ENCODE measurements around the gene EEF2.
A peak's percentile ranks its signal among the peaks of the same experiment; 100 is the strongest.
"Not testable (repeated sequence)": the region's sequence is repeated elsewhere in the genome, so short reads cannot be mapped to it uniquely, and the experiment has no call there.

The EEF2 gene

GRCh38 chr19:4014541-4015491 is 29.6 kb upstream of the EEF2 start:
- DNase-seq (ENCODE audit: low read depth): no peak

DNA sequence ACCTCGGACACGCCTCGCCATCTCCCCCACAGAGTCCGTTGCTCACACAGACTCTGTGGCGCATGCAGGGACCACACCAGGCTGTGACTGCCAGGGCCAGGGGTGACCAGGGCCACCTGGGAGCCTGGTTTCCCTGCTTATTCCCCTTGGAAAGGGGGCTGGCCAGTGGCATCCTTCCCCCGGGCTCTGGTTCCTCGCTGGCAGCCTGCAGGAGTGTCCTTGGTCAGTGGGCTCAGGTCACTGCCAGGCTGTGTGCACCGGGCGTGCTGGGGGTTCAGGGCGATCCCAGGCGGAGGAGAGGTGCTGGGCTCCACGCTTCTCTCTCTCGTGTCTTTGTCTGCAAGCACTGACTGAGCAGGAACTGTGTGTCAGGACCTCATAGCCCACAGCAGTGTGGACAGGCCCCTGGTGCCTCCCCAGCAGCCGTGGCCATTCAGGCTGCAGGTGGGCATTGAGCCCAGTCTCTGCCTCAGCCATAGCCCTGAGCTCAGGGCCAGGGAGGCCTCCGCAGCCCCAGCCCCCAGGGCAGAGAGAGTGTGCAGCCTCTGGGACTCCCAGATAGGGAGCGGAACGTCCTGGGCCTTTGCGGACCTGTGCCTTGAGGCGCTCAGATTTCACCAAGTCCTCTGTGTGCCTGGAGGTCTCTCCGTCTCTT is 28.8 kb upstream of the EEF2 start:
- DNase-seq (ENCODE audit: low read depth): no peak

DNA sequence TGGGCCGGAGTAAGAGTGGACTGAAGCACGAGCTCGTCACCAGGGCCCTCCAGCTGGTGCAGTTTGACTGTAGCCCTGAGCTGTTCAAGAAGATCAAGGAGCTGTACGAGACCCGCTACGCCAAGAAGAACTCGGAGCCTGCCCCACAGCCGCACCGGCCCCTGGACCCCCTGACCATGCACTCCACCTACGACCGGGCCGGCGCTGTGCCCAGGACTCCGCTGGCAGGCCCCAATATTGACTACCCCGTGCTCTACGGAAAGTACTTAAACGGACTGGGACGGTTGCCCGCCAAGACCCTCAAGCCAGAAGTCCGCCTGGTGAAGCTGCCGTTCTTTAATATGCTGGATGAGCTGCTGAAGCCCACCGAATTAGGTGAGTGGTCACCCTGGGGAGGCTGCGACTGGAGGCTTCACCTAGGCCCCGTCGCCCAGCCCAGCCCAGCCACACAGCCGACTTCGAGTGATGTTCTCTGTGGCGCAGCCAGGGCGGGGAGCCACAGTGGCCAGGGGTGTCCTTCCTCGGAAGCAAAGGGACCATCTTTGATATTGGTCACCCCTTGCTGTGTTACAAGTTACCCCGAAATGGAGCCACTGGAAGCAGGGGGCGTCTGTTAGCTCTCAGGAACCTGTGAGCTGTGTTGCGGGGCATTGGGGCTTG is 27.8 kb upstream of the EEF2 start:
- no peak for DNase-seq (ENCODE audit: low read depth)

GRCh38 chr19:4012092-4012974 is 27.1 kb upstream of the EEF2 start:
- no peak for DNase-seq (ENCODE audit: low read depth)

DNA sequence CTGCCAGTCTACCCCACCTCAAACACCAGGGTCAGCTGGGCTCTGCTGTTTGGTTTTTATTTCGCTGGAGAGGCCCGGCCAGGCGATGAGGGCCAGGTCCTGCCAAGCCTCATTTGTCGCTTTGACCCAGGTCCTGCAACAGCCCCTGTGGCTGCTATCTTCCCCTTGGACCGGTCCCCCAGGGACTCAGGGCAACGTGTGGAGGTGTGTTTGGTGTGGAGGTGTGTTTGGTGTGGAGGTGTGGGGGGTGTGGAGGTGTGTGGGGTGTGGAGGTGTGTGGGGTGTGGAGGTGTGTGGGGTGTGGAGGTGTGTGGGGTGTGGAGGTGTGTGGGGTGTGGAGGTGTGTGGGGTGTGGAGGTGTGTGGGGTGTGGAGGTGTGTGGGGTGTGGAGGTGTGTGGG is 26.2 kb upstream of the EEF2 start:
- not testable (repeated sequence) for DNase-seq (ENCODE audit: low read depth)

- no peak for DNase-seq (ENCODE audit: low read depth)
These were observed 25.5 kb upstream of the EEF2 start for GRCh38 chr19:4010808-4011110.

GRCh38 chr19:4009990-4010807 is 24.9 kb upstream of the EEF2 start:
- no peak for DNase-seq (ENCODE audit: low read depth)

DNA sequence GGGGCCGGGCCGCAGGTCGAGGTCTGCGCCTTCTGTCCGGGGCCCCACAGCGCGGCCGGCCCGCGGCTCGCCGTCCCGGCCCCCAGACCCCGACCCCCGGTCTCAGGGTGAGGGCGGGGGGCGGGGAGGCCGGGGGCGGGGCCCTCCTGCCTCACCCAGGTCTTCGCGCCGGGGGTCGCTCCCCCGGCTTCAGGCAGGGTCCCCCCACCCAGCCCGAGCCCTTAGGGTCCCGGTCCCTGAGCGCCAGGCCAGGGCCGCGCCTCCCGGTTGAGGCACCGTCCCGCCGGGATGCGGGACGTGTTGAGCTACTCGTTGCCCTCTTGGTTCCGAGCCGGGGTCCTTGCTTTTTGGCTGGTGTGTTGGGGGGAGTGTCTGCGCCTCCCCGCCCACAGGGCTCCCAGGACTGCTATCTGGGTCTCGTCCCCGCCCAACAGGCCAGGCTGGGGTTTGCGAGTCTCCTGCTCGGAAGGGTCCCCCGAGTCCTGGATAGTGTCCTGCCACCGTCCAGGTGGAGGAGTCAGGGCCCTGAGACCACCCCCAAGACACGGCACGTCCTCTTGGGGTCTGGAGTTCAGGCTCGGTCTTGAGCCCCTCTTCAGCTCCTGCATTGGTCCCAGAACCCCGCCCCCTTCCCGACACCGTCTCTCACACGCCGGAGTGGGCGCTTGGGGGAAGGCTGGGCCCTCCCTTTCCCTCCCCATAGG is 22.7 kb upstream of the EEF2 start:
- peak; percentile 56 for DNase-seq (ENCODE audit: low read depth)

- DNase-seq (ENCODE audit: low read depth): peak; percentile 95
These were observed 22.0 kb upstream of the EEF2 start, which contains the start of gene PIAS4 for GRCh38 chr19:4007021-4007835. Gene PIAS4 (plus strand): TSS chr19:4007736. CDS start chr19:4007761, 25 bp downstream.

DNA sequence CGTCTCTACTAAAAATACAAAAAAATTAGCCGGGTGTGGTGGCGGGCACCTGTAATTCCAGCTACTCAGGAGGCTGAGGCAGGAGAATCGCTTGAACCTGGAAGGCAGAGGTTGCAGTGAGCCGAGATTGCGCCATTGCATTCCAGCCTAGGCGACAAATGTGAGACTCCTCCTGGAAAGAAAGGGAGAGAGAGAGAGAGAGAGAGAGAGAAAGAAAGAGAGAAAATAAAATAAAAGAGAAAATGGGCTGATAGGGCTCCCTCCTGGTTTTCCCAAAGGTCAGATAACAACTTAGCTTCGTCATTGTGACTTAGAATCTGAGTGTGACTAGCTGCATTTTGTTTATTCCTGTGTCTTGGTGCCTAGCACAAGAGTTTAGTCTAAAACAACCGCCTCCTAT is 20.2 kb upstream of the EEF2 start:
- DNase-seq (ENCODE audit: low read depth): not testable (repeated sequence)

DNA sequence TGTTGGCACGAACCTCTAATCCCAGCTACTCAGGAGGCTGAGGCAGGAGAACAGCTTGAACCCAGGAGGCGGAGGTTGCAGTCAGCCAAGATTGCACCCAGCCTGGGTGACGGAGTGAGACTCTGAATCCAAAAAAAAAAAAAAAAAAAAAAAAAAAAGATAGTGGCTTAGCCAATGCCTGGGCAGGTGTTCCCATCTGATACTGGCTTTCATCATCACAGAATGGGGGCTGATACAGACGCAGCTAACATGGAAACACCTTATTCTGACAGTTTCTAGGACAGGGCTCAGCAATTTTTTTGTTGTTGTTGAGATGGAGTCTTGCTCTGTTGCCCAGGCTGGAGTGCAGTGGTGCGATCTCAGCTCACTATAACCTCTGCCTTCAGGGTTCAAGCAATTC is 15.5 kb upstream of the EEF2 start:
- DNase-seq (ENCODE audit: low read depth): not testable (repeated sequence)

DNA sequence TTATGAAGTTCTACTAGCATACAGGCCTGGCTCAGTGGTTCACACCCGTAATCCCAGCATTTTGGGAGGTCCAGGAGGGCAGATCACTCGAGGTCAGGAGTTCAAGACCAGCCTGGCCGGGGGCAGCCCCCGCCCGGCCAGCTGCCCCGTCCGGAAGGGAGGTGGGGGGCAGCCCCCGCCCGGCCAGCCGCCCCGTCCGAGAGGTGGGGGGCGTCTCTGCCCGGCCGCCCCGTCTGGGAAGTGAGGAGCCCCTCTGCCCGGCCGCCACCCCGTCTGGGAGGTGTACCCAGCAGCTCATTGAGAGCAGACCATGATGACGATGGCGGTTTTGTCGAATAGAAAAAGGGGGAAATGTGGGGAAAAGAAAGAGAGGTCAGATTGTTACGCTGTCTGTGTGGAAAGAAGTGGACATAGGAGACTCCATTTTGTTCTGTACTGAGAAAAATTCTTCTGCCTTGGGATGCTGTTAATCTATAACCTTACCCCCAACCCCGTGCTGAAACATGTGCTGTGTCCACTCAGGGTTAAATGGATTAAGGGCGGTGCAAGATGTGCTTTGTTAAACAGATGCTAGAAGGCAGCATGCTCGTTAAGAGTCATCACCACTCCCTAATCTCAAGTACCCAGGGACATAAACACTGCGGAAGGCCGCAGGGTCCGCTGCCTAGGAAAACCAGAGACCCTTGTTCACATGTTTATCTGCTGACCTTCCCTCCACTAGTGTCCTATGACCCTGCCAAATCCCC is 13.6 kb upstream of the EEF2 start:
- DNase-seq (ENCODE audit: low read depth): not testable (repeated sequence)

DNA sequence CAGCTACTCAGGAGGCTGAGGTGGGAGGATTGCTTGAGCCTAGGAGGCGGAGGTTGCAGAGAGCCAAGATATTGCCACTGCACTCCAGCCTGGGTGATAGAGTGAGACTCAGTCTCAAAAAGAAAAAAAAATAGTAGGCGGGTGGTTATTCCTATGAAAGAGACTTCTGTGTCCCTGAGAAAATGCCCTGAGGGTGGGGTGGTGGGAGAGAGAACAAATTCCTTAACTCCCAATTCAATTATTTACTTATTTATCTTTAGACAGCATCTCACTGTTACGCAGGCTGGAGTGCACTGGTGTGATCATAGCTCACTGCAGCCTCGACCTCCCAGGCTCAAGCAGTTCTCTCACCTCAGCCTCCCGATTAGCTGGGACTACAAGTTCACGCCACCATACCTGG is 10.3 kb upstream of the EEF2 start:
- no peak for DNase-seq (ENCODE audit: low read depth)

DNA sequence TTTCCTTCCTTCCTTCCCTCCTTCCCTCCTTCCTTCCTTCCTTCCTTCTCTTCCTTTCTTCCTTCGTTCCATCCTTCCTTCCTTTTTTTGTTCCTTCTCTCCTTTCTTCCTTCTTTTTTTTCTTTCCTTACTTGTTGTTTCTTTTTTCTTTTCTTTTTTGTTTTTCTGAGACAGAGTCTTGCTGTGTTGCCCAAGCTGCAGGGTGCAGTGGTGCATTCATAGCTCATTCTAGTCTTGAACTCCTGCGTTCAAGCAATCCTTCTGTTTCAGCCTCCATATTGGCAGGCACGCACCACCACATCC is 5.5 kb upstream of the EEF2 start:
- no peak for DNase-seq (ENCODE audit: low read depth)

- DNase-seq (ENCODE audit: low read depth): peak; percentile 88
These were observed 2.5 kb upstream of the EEF2 start for GRCh38 chr19:3987619-3988371.

- peak; percentile 89 for DNase-seq (ENCODE audit: low read depth)
These were observed 1.2 kb upstream of the EEF2 start for GRCh38 chr19:3986260-3987041.

- no peak for DNase-seq (ENCODE audit: low read depth)
These were observed 488 bp upstream of the EEF2 start for GRCh38 chr19:3985643-3986259.

Data from ELR (cell line).